B cell (primary cell): ENCODE measurements around the gene TAS2R40. TPM values are rescaled to one million over a fixed set of nuclear protein-coding genes. Genes with fewer than 3 reads are reported as not detected.
"Not testable (repeated sequence)": the region's sequence is repeated elsewhere in the genome, so short reads cannot be mapped to it uniquely, and the experiment has no call there.

Experiments
- ATAC-seq: fragments of 200-7000 bp; cut with Tn5 transposase; one replicate; pipeline ENCODE4 v1.10.0; 2021; ENCODE audit warnings: low read depth, mild to moderate bottlenecking, moderate number of reproducible peaks, moderate library complexity
- CTCF ChIA-PET: fragments of 350-600 bp; sonication (Branson Sonifier 250); formaldehyde crosslinking; loops from one replicate; lab custom pipeline; 2021; ENCODE audit warnings: antibody characterized with exemption, inconsistent platforms; lab: Charles Lee
- POLR2A ChIA-PET: fragments of 350-600 bp; sonication (Branson Sonifier 250); formaldehyde crosslinking; loops from one replicate; lab custom pipeline; 2021; ENCODE audit warnings: antibody characterized with exemption; lab: Charles Lee
- DNase-seq: peaks from one replicate; pipeline ENCODE4 v3.0.0; 2013
- H2AFZ ChIP-seq: 2 replicates; pipeline ENCODE4 v1.6.1; 2012; ENCODE audit warnings: mild to moderate bottlenecking, low read depth, low read length; ENCODE audit not compliant: insufficient read depth, poor library complexity, severe bottlenecking
- H3K27ac ChIP-seq, 2 donors: 1 replicate in 1 of 2; 2 replicates in 1 of 2; pipeline ENCODE4 v1.5.1; 2012 to 2013; ENCODE audit warnings: low read length in 2 of 2, mild to moderate bottlenecking in 2 of 2, moderate library complexity in 1 of 2
- H3K27me3 ChIP-seq, 4 experiments: fragments of 200-600 bp in 1 of 4; sonication (generic) in 1 of 4; replicated peaks in 1 of 4; 1 replicate in 2 of 4; 2 replicates in 2 of 4; pipeline versions ENCODE4 v1.6.1 to v1.7.0; 2013 to 2016; ENCODE audit warnings: low read length in 3 of 4, mild to moderate bottlenecking in 2 of 4, mixed read lengths in 1 of 4, moderate library complexity in 1 of 4; ENCODE audit not compliant: insufficient read depth in 4 of 4, control insufficient read depth in 3 of 4; ENCODE audit errors: control extremely low read depth in 1 of 4
- H3K36me3 ChIP-seq, 2 experiments: replicated peaks in 1 of 2; 1 replicate in 1 of 2; 2 replicates in 1 of 2; pipeline versions ENCODE4 v1.6.1 to v1.7.1; 2013; ENCODE audit warnings: low read length in 1 of 2; ENCODE audit not compliant: insufficient read depth in 2 of 2, control insufficient read depth in 1 of 2; ENCODE audit errors: control extremely low read depth in 1 of 2, extremely low read depth in 1 of 2
- H3K4me1 ChIP-seq, 2 donors: fragments of 200-600 bp in 1 of 2; sonication (generic) in 1 of 2; 1 replicate in 1 of 2; 2 replicates in 1 of 2; pipeline versions ENCODE4 v1.5.1 to v1.6.1; 2013 to 2017; ENCODE audit warnings: low read length in 2 of 2; ENCODE audit not compliant: control insufficient read depth in 2 of 2, insufficient read depth in 2 of 2
- H3K4me2 ChIP-seq: replicated peaks from 2 replicates; pipeline ENCODE3; 2012; ENCODE audit warnings: mild to moderate bottlenecking, low read depth, low read length; ENCODE audit not compliant: poor library complexity, severe bottlenecking
- H3K4me3 ChIP-seq, 5 experiments: fragments of 200-600 bp in 1 of 5; sonication (generic) in 1 of 5; 1 replicate in 3 of 5; 2 replicates in 2 of 5; pipeline versions ENCODE4 v1.5.1 to v1.7.0; 2011 to 2016; ENCODE audit warnings: low read length in 4 of 5, mild to moderate bottlenecking in 4 of 5, low read depth in 2 of 5, control low read depth in 1 of 5, moderate library complexity in 1 of 5; ENCODE audit not compliant: insufficient read depth in 1 of 5; ENCODE audit errors: control extremely low read depth in 1 of 5, extremely low read depth in 1 of 5
- H3K79me2 ChIP-seq: fragments of 200-600 bp; sonication (generic); one replicate; pipeline ENCODE4 v1.6.0; 2016; ENCODE audit warnings: low read length; ENCODE audit not compliant: control insufficient read depth, insufficient read depth
- H3K9ac ChIP-seq: fragments of 200-600 bp; sonication (generic); 2 replicates; pipeline ENCODE4 v1.6.1; 2017; ENCODE audit warnings: mild to moderate bottlenecking, low read length, moderate library complexity
- H3K9me3 ChIP-seq, 3 donors: one replicate each; pipeline versions ENCODE4 v1.6.1 to v1.7.1; 2013; ENCODE audit warnings: low read length in 2 of 3; ENCODE audit not compliant: control insufficient read depth in 2 of 3, insufficient read depth in 1 of 3; ENCODE audit errors: control extremely low read depth in 1 of 3
- H4K20me1 ChIP-seq: 2 replicates; pipeline ENCODE4 v1.6.0; 2012; ENCODE audit warnings: mild to moderate bottlenecking, low read length; ENCODE audit not compliant: insufficient read depth, control insufficient read depth, poor library complexity, severe bottlenecking
- H3K27ac Mint-ChIP-seq: one replicate; pipeline ENCODE4 v1.8.0; 2021; ENCODE audit warnings: mixed read lengths
- H3K27me3 Mint-ChIP-seq: one replicate; pipeline ENCODE4 v1.8.0; 2021; ENCODE audit warnings: mixed read lengths
- H3K4me1 Mint-ChIP-seq: one replicate; pipeline ENCODE4 v1.8.0; 2021; ENCODE audit warnings: mixed read lengths
- H3K4me3 Mint-ChIP-seq: one replicate; pipeline ENCODE4 v1.8.0; 2021; ENCODE audit warnings: mixed read lengths
- H3K9me3 Mint-ChIP-seq: one replicate; pipeline ENCODE4 v1.8.0; 2022; ENCODE audit warnings: mixed read lengths; ENCODE audit not compliant: insufficient read depth
- EZH2 ChIP-seq: IDR thresholded peaks from 2 replicates; pipeline ENCODE4 v1.6.1; 2012; ENCODE audit warnings: borderline replicate concordance, low read depth, mild to moderate bottlenecking, moderate library complexity, low read length; ENCODE audit not compliant: insufficient read depth, poor library complexity, severe bottlenecking
- WGBS: methylation state at CpG from one replicate; pipeline ENCODE4 v1.1.5; 2013; ENCODE audit warnings: missing lambda C conversion rate; ENCODE audit not compliant: insufficient coverage; 5-methylcytosine and 5-hydroxymethylcytosine counted together
- intact Hi-C: fragments of 100-400 bp; cut with micrococcal nuclease; formaldehyde crosslinking; loops from one replicate; pipeline ENCODE4 v1.10.0; 2022
- polyA plus RNA-seq: library from polyadenylated mRNA; depleted of rRNA; stranded (reverse); fragments of >200 nt; gene quantifications from 2 replicates; pipeline ENCODE4 v1.2.3, GENCODE V29; 2012
- total RNA-seq, 2 donors: library from RNA; stranded (reverse); fragments of 120-200 nt in 1 of 2; gene quantifications; 1 replicate in 1 of 2; 2 replicates in 1 of 2; pipeline versions ENCODE4 v1.2.3 to v1.2.4, GENCODE V29; 2013 to 2022
- TF ChIP-seq, protein P1 (sequence below): fragments of 200-600 bp; IDR thresholded peaks from one replicate; pipeline ENCODE4 v1.8.0; 2022; ENCODE audit warnings: antibody characterized with exemption, mild to moderate bottlenecking

Gene TAS2R40
- total and polyA plus RNA-seq, 2 donors (not counting 1 experiment from before 2014, with no cell fraction given): not detected

- TF ChIP-seq, protein P1, sequence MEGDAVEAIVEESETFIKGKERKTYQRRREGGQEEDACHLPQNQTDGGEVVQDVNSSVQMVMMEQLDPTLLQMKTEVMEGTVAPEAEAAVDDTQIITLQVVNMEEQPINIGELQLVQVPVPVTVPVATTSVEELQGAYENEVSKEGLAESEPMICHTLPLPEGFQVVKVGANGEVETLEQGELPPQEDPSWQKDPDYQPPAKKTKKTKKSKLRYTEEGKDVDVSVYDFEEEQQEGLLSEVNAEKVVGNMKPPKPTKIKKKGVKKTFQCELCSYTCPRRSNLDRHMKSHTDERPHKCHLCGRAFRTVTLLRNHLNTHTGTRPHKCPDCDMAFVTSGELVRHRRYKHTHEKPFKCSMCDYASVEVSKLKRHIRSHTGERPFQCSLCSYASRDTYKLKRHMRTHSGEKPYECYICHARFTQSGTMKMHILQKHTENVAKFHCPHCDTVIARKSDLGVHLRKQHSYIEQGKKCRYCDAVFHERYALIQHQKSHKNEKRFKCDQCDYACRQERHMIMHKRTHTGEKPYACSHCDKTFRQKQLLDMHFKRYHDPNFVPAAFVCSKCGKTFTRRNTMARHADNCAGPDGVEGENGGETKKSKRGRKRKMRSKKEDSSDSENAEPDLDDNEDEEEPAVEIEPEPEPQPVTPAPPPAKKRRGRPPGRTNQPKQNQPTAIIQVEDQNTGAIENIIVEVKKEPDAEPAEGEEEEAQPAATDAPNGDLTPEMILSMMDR: no peak
- no peak for TF ChIP-seq EZH2
- peak within 1 kb of the TSS; percentile 92 for H3K9ac ChIP-seq
- Mint-ChIP-seq H3K4me1 (peaks cover 52% of the 10 kb centered on the region), H3K27ac (peak within 1 kb of the TSS; percentile 91), H3K9me3 (no peaks in the 10 kb centered on the region), H3K27me3 (no peaks in the 10 kb centered on the region), H3K4me3 (peak within 1 kb of the TSS; percentile 93)
- H3K4me3 ChIP-seq: peak within 1 kb of the TSS; percentile 73 to 99 (median 90)
- WGBS: 1% methylated on average over 43 of the region's 48 CpGs
- peaks cover 28 to 38% of the 10 kb centered on the region in 2 donors for H3K4me1 ChIP-seq
- peak within 1 kb of the TSS; percentile 80 for H2AFZ ChIP-seq
- H3K4me2 ChIP-seq: peak within 1 kb of the TSS; percentile 77
- ATAC-seq (peak; percentile 95), DNase-seq (peak; percentile 71)
- no peaks in the 10 kb centered on the region for H3K27me3 ChIP-seq
- no peaks in the 10 kb centered on the region for H4K20me1 ChIP-seq
- intact Hi-C loops: loop anchor here (1.0 to 5.0 kb wide), 5 partner anchors 8 to 117 kb away; partner anchors contain the start of genes CASP2 and ZYX
- peaks cover 16% of the 10 kb centered on the region for H3K79me2 ChIP-seq
- H3K36me3 ChIP-seq: peaks cover 5 to 19% of the 10 kb centered on the region in 2 experiments
- POLR2A ChIA-PET: interaction anchor here (0.6 to 2.1 kb wide), 10 partner anchors 9 to 466 kb away, joined by 3 to 10 read pairs (median 4); partner anchors contain the start of gene CASP2
- H3K9me3 ChIP-seq: no peaks in the 10 kb centered on the region
- peak within 1 kb of the TSS; percentile 80 to 82 for H3K27ac ChIP-seq
- CTCF ChIA-PET: interaction anchor here (0.6 to 4.8 kb wide), 9 partner anchors 16 to 250 kb away, joined by 3 to 35 read pairs (median 3); partner anchors contain the start of gene CASP2
These were observed 41.7 kb downstream of the TAS2R40 start, which contains the start of gene GSTK1 for GRCh38 chr7:143263266-143264195. Gene GSTK1 (plus strand): TSS chr7:143263441. CDS start chr7:143263514, 73 bp downstream.

DNA sequence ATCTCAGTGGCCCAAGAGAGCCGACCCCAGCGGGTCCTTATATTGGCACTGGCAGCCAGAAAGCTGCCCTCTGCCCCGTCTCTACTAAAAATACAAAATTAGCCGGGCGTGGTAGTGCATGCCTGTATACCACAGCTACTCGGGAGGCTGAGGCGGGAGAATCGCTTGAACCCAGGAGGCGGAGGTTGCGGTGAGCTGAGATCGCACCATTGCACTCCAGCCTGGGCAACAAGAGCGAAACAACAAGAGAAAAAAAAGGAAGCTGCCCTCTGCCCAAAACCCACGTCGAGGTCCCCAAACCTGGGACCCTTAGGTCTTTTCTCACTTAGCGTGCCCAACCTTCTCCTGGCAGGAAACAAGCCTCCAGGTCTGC lies 42.3 kb downstream of the TAS2R40 start:
- peaks cover 49% of the 10 kb centered on the region for H3K4me1 Mint-ChIP-seq
- peak overlapping the region; percentile 92 for H3K9ac ChIP-seq
- not testable (repeated sequence) for H4K20me1 ChIP-seq, H3K9me3 ChIP-seq, H3K27me3 ChIP-seq, ATAC-seq, H3K9me3 Mint-ChIP-seq, DNase-seq, H3K27me3 Mint-ChIP-seq
- peaks cover 16% of the 10 kb centered on the region for H3K79me2 ChIP-seq
- 67% methylated on average over 9 of the region's 15 CpGs for WGBS
- peak overlapping the region; percentile 77 for H3K4me2 ChIP-seq
- peak overlapping the region in 1 of 2 donors; percentile 82 for H3K27ac ChIP-seq
- H3K27ac Mint-ChIP-seq: peak overlapping the region; percentile 91
- peak overlapping the region; percentile 73 to 99 (median 90) for H3K4me3 ChIP-seq
- H3K36me3 ChIP-seq: peaks cover 5 to 26% of the 10 kb centered on the region in 2 experiments
- ChIA-PET CTCF (interaction anchor here (0.9 to 4.8 kb wide), 2 partner anchors 24 to 41 kb away, joined by 3 to 35 read pairs; no protein-coding TSS in a partner anchor), POLR2A (interaction anchor here (0.6 to 2.1 kb wide), 2 partner anchors 9 to 25 kb away, joined by 6 to 10 read pairs; no protein-coding TSS in a partner anchor)
- H3K4me3 Mint-ChIP-seq: peak overlapping the region; percentile 93
- intact Hi-C loops: loop anchor here (5.0 kb wide), 1 partner anchor 38 kb away; no protein-coding TSS in a partner anchor
- peak overlapping the region; percentile 80 for H2AFZ ChIP-seq
- peaks cover 27 to 32% of the 10 kb centered on the region in 2 donors for H3K4me1 ChIP-seq
